GM12891 (cell line): ENCODE results near the gene ZCCHC10.
"Not testable (repeated sequence)": the region's sequence is repeated elsewhere in the genome, so short reads cannot be mapped to it uniquely, and the experiment has no call there.

Experiments
- DNase-seq: peaks from one replicate; pipeline ENCODE4 v3.0.0; 2011; ENCODE audit warnings: low spot score; ENCODE audit not compliant: insufficient read length
- FAIRE-seq: peaks from 2 replicates; lab custom pipeline; 2011; peaks lifted over from hg19 to GRCh38; lab: Jason Lieb, UNC
- PAX5 ChIP-seq: IDR thresholded peaks from 2 replicates; pipeline ENCODE4 v1.6.1; 2011; ENCODE audit warnings: low read length, moderate library complexity, mild to moderate bottlenecking; ENCODE audit not compliant: insufficient read depth, severe bottlenecking
- POLR2A ChIP-seq: IDR thresholded peaks from 2 replicates; pipeline ENCODE4 v1.6.1; 2011; ENCODE audit warnings: low read depth, low read length, control low read depth
- POLR2AphosphoS5 ChIP-seq: IDR thresholded peaks from 2 replicates; pipeline ENCODE4 v1.6.1; 2011; ENCODE audit warnings: low read depth, low read length, control low read depth
- POU2F2 ChIP-seq: IDR thresholded peaks from 2 replicates; pipeline ENCODE4 v1.6.1; 2011; ENCODE audit warnings: low read depth, mild to moderate bottlenecking, control low read depth, low read length, moderate library complexity
- SPI1 ChIP-seq: IDR thresholded peaks from 2 replicates; pipeline ENCODE4 v1.6.1; 2011; ENCODE audit warnings: low read depth, low read length, control low read depth
- TAF1 ChIP-seq: IDR thresholded peaks from 2 replicates; pipeline ENCODE4 v1.6.1; 2011; ENCODE audit warnings: low read depth, low read length, control low read depth

Gene ZCCHC10

GRCh38 chr5:133017964-133018363, 8.4 kb downstream of the ZCCHC10 start:
- DNase-seq (no peak), FAIRE-seq (no peak)
- TF ChIP-seq POLR2A (no peak), PAX5 (no peak)

- FAIRE-seq (no peak), DNase-seq (no peak)
- TF ChIP-seq PAX5 = no peak
- TF ChIP-seq POLR2A = no peak
- TF ChIP-seq TAF1 = no peak
- TF ChIP-seq SPI1 = no peak
- TF ChIP-seq POU2F2 = no peak
- TF ChIP-seq POLR2AphosphoS5 = no peak
Measured at GRCh38 chr5:133015466-133015865, 10.9 kb downstream of the ZCCHC10 start.

GRCh38 chr5:133008455-133008854, 17.9 kb downstream of the ZCCHC10 start:
- FAIRE-seq, DNase-seq: not testable (repeated sequence)

GRCh38 chr5:133006653-133007052, 19.7 kb downstream of the ZCCHC10 start:
- TF ChIP-seq POU2F2 = no peak
- no peak for TF ChIP-seq SPI1
- no peak for TF ChIP-seq POLR2A
- TF ChIP-seq POLR2AphosphoS5 = no peak
- TF ChIP-seq TAF1 = no peak
- no peak for TF ChIP-seq PAX5
- no peak for DNase-seq

GRCh38 chr5:132999246-132999645, 27.1 kb downstream of the ZCCHC10 start:
- TF ChIP-seq TAF1 (no peak), SPI1 (no peak), PAX5 (no peak), POLR2AphosphoS5 (no peak), POLR2A (no peak), POU2F2 (no peak)
- FAIRE-seq (no peak), DNase-seq (no peak)

More at GRCh38 chr5:133006653-133007052, 19.7 kb downstream of the ZCCHC10 start:
- no peak for FAIRE-seq

GRCh38 chr5:132998556-132998955, 27.8 kb downstream of the ZCCHC10 start:
- no peak for DNase-seq
- no peak for TF ChIP-seq TAF1
- no peak for TF ChIP-seq POLR2AphosphoS5
- TF ChIP-seq SPI1 = no peak
- TF ChIP-seq POU2F2 = no peak
- no peak for TF ChIP-seq POLR2A
- TF ChIP-seq PAX5 = no peak
- no peak for FAIRE-seq

- FAIRE-seq (no peak), DNase-seq (no peak)
- no peak for TF ChIP-seq POU2F2
- no peak for TF ChIP-seq POLR2AphosphoS5
- TF ChIP-seq POLR2A = no peak
- TF ChIP-seq SPI1 = no peak
- no peak for TF ChIP-seq PAX5
- TF ChIP-seq TAF1 = no peak
Measured at GRCh38 chr5:132996307-132996706, 30.0 kb downstream of the ZCCHC10 start.

- FAIRE-seq (no peak), DNase-seq (no peak)
- TF ChIP-seq TAF1 (no peak), POLR2A (no peak), PAX5 (no peak), SPI1 (no peak), POU2F2 (no peak), POLR2AphosphoS5 (no peak)
Measured at GRCh38 chr5:132987531-132988408, 38.6 kb downstream of the ZCCHC10 start.

- DNase-seq, FAIRE-seq: not testable (repeated sequence)
Measured at GRCh38 chr5:132982971-132983370, 43.4 kb downstream of the ZCCHC10 start.

GRCh38 chr5:132981288-132981687, 45.1 kb downstream of the ZCCHC10 start:
- DNase-seq (no peak), FAIRE-seq (no peak)
- TF ChIP-seq POLR2AphosphoS5 (no peak), POU2F2 (no peak), POLR2A (no peak), TAF1 (no peak), PAX5 (no peak), SPI1 (no peak)

GRCh38 chr5:132979976-132980375, 46.4 kb downstream of the ZCCHC10 start:
- TF ChIP-seq PAX5 (no peak), POLR2A (no peak), TAF1 (no peak), SPI1 (no peak)
- FAIRE-seq (no peak), DNase-seq (no peak)
